GM18861 (cell line): Measurements from ENCODE around the gene TBX5.

ENCODE experiments used
- ATAC-seq: cut with Tn5 transposase; IDR thresholded peaks from one replicate; pipeline ENCODE4 v1.9.1; 2021; ENCODE audit not compliant: unreplicated experiment

TBX5 gene

GRCh38 chr12:114405519-114406271 lies at the start of gene TBX5:
Gene TBX5, minus strand, starts transcription at chr12:114406144. Its CDS starts 2,246 bp downstream, at chr12:114403898.
- no peak for ATAC-seq

DNA sequence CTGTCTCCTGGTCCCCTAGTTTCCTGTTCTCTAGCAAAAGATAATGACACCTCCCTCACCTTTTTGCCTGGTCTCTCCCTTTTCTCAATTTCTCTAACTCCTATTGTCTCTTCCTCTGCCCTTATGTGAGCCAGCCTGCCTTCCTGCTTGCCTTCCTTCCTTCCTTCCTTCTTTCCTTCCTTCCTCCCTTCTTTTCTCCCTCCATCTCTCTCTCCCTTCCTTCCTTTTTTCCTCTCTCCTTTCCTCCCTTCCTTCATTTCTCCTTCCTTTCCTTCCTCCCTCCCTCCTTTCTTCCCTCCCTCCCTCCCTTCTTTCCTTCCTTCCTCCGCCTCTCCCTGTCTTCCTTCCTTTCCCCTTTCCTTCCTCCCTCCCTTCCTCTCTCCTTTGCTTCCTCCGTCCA lies 45.7 kb upstream of the TBX5 start:
- no peak for ATAC-seq

- ATAC-seq = no peak
Measured at GRCh38 chr12:114450515-114451300, 44.8 kb upstream of the TBX5 start.

GRCh38 chr12:114450019-114450418 lies 44.1 kb upstream of the TBX5 start:
- ATAC-seq = no peak

- ATAC-seq = no peak
Measured at GRCh38 chr12:114448618-114448933, 42.6 kb upstream of the TBX5 start.

- no peak for ATAC-seq
Measured at GRCh38 chr12:114447799-114448617, 42.1 kb upstream of the TBX5 start.

DNA sequence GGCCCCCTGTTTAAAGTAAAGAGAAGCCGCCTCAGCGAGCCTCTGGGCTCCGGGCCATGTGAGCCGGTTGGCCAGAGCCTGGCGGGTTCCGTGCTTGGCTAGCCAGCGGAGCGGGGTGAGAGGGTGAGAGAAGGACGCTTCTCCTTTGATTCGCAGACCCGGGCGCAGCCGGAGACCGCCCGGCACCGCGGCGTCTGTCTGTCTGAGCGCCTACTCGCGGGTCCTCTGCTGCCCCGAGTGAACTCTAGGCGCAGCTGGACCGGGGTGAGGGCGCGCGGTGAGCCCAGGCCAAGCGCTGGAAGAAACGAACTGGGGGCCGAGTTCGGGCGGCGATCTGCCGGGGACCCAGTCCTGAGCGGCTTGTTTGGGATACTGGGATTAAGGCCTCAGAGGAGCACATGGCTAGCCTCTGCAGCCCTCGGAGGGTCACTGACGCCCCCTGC lies 41.4 kb upstream of the TBX5 start:
- ATAC-seq = no peak

DNA sequence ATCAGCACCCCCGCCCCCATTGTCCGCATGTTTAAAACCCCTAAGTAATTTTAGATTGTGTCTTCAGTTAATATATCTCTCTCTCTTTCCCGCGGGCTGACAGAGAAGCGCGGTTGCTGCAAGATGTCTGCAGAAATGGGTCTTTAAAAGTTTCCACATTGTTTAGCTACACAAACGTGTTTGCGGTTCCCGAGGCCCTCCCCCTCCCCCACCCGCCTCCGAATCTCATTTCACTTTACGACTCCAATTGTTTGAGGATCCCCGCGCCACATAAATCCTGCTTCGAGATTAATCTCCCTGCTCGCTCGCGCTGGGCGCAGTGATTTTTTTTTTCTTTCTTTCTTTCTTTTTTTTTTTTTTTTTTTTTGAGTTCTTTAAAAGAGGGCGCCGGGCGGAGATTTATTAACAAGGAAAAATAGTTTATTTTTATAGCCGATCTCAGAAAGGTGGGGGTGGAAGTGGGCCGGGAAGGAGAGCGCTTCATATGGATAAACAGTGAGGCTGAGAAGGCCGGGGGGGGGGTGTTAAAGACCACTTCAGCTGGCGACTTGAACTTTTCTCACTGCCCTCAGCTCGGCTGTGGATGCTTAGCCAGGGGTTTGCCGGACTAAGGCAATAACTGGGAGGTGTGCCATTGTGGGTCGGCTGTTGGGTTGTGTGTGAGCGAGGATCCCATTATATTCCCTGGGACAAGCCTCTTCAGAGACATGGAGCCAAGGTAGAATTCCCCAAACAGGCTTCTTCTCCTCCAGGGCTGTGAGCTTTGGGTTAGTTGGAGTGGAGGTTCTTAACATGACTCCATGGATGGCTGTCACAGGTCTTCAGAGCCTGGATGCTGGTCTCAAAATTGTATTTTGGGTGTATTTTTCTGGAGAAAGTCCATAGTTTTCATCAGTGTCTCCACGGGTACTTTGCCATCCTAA lies 39.7 kb upstream of the TBX5 start:
- ATAC-seq = no peak

DNA sequence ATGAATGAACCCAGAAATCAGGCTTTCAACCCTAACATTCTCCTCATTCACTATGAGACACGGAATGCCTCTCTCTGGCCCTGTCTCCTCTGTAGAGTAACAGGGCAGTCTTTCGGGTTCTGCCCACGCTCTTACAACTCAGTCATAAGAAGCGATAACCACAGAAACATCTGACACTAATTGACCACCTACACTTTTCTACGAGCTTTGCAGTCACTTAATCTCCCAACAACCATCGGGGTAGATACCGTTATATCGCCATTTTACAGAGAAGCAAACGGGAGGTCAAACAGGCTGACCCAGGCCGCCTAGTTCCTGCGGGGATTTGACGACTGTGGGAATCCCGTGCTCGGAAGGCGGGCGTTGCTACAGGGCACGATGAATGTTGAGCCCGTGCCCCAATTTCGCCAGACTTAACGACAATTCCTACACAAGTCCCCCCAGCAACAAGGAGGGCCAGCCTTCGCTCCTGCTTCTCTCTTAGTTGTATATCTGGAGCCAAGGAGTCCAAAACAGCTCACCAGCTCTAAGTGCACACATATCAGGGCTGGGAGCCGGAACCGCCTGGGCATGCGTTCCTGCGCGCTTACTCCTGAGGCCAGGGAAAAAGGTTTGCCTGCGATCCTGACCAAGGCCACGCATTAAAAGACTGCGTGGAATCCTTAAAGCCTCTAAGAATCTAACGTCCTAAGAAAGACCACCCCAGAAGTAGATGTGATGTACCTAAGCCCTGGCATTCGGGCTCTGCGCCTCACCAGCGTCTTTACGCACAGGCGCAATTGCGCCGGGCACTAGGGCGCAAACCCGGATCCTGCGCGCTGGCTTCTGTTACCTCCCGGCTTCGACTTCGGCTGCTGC lies 38.7 kb upstream of the TBX5 start:
- no peak for ATAC-seq

DNA sequence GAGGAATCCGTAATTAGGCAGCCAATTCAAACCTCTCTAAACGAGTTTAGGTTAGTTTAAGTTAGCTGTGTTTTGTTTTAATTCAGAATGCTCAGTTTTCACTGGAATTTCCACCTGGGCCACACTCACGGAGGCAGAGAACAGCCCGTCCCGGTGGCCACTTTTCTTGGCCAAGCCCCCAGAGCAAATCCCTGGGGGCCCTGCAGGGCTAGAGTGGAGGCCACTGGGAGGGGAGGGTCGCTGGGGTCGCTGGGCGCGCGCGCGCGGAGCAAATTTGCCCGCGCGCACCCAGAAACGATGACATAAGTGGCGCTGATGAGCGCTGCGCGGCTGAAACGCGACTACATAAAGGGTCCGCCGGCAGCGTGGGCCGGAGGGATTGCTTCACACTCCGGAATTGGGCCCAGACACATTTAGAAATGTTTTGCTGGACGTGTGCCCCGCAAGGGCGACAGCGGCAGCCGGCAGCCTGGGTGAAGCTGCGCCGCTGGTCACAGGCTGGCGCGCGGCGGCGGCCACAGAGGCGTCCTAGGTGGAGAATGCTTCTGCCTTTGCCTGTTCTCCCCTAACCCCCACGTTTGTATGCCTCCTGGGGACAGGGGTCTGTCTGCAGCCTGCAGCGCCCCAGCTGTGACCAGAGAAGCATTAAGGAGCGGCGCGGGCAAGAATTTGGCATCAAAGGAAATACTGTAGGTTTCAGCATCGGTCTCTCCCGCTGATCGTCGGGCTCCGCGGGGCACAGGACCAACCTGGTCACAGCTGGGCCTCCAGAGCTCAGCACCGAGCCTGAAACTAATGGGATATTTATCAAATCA lies 37.9 kb upstream of the TBX5 start:
- ATAC-seq = no peak

DNA sequence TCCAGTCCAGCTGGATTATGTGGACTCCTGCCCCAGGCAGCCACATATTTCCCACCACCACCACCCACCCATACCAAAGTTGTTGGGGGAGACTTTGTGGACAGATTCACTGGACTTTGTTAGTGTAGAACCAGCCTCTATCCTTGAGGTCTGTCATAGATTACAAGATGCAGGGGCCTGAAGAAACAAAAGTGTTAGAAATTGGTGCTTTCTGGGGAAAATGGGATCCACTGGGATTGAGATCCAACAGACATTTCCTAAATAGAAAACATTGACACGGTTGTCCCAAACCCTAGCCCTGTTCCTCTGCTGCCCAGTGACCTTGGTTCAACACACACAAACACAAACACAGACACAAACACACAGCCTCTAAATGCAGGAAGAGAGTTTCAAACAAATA lies 36.6 kb upstream of the TBX5 start:
- ATAC-seq = no peak

- ATAC-seq = no peak
Measured at GRCh38 chr12:114441545-114441944, 35.6 kb upstream of the TBX5 start.

DNA sequence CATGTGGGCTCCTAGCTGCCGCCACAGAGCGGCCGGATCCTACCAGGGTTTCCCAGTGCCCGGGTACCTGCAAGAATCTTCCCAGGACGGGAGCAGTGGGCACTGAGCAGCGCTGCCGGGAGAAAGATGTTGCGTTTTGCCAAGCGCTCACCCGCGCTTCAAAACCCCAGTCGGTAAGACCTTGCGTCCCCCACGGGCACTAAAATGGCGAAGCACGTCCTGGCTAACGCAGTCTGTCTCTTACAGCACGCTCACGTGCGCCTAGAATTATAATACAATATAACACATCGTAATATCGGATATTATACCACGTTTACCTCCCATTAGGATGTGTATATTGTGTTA lies 35.1 kb upstream of the TBX5 start:
- no peak for ATAC-seq

DNA sequence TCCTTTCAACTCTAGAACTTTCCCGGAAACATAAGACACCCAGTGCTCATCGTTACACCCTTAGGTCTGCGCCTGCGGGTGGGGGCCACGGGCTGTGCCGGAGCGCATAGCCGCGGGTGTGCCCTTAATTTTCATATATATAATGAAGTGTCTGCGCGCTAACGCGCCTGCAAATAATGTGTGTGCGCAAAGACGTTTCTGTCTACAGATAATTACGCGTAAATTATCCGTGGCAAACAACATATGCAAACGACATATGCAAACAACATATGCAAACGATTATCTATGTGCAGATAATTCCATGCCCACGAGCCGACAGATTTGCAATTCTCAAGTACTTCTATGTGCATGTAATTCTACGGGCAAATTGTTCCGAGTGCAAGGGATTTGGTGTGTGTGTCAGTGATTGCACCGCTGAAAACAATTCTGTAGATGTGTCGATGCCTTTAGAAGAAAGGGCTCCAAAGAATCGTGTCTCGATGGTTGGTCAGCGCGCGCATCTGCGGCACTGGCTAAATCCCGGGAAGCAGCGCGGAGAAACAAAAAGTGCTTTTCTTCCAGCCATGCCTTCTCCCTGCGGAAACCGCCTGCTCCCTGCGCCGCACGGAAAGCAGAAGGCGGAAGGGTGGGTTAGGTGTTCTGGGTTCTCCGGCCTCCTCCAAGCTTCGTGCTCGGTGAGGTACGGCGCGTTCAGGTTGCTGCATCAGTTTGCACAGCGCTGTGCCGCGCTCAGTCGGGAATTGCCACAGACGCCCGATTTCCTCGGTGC lies 34.5 kb upstream of the TBX5 start:
- ATAC-seq = no peak

DNA sequence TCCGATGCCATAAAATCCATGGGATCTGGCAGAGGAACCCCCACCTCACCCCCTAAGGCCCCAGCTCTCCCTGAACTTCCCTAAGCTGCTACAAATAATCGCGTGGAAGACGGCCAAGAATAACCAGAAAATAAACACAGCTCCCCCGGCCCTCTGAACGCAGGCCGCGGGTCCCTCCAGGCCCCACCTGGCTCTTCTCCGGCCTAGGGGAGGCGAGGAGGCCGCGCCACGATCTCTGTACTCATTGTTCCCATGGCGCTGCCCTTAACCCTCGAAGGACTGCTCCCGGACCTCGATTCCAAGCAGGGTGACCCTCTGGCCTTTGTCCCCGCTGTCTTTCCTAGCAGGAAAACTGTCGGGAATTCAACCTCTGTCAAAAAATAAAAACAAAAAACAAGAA lies 33.9 kb upstream of the TBX5 start:
- no peak for ATAC-seq

GRCh38 chr12:114439261-114439683 lies 33.3 kb upstream of the TBX5 start:
- no peak for ATAC-seq

- ATAC-seq = no peak
Measured at GRCh38 chr12:114438635-114439256, 32.8 kb upstream of the TBX5 start.

GRCh38 chr12:114434341-114434740 lies 28.4 kb upstream of the TBX5 start:
- no peak for ATAC-seq
